HCT116 (cell line): Measurements from ENCODE around the gene POGLUT2. TPM values are rescaled to one million over a fixed set of nuclear protein-coding genes. Genes with fewer than 3 reads are reported as not detected.

Experiments used
- ATAC-seq: fragments of 200-7000 bp; cut with Tn5 transposase; 2 replicates; pipeline ENCODE4 v1.9.1; 2020; ENCODE audit warnings: mild to moderate bottlenecking, moderate library complexity
- BruUV-seq: library from RNA; stranded (reverse); fragments of 400-500 nt; replicated peaks from 2 replicates; lab custom pipeline; 2021; lab: Mats Ljungman, UMichigan
- CTCF ChIA-PET: fragments of 300-600 bp; sonication (Branson Sonifier 250); formaldehyde crosslinking; loops from one replicate; lab custom pipeline; 2021; ENCODE audit warnings: antibody characterized with exemption; lab: Charles Lee
- POLR2A ChIA-PET: fragments of 300-600, 350-600 bp; sonication (Branson Sonifier 250); formaldehyde crosslinking; loops from one replicate; lab custom pipeline; 2021; ENCODE audit warnings: antibody characterized with exemption; lab: Charles Lee
- RAD21 ChIA-PET, 2 experiments: fragments of 300-600 bp; sonication (Branson Sonifier 250); formaldehyde crosslinking; loops; one replicate each; lab custom pipeline; 2023; ENCODE audit warnings: low total read pairs in 2 of 2; ENCODE audit not compliant: uncharacterized antibody in 2 of 2, unreplicated experiment in 2 of 2, low non-redundant PET in 1 of 2; lab: Charles Lee
- DNase-seq: peaks from one replicate; pipeline ENCODE4 v3.0.0-alpha.2; 2010; ENCODE audit warnings: low read depth, low spot score
- H2AFZ ChIP-seq: fragments of 200-600 bp; shearing (Covaris generic), sonication (generic); 2 replicates; pipeline ENCODE4 v1.6.1; 2017; ENCODE audit warnings: low read depth, mixed run types, mixed read lengths, antibody characterized with exemption, low read length; ENCODE audit not compliant: poor library complexity, severe bottlenecking
- H3K27ac ChIP-seq: 2 replicates; pipeline ENCODE4 v1.5.1; 2012; ENCODE audit warnings: low read depth, low read length
- H3K27me3 ChIP-seq: fragments of 200-600 bp; sonication (generic); 2 replicates; pipeline ENCODE4 v1.6.1; 2016; ENCODE audit warnings: mixed run types, low read length, mixed read lengths; ENCODE audit not compliant: insufficient read depth
- H3K36me3 ChIP-seq, 2 experiments: fragments of 200-500 bp in 1 of 2; fragments of 200-600 bp in 1 of 2; sonication (Bioruptor generic) in 1 of 2; sonication (generic) in 1 of 2; 2 replicates each; pipeline versions ENCODE4 v1.5.1 to v1.6.1; 2014 to 2016; ENCODE audit warnings: low read length in 2 of 2, inconsistent platforms in 1 of 2, mixed read lengths in 1 of 2, mixed run types in 1 of 2; ENCODE audit not compliant: insufficient read depth in 2 of 2, control insufficient read depth in 1 of 2
- H3K4me1 ChIP-seq, 2 experiments: fragments of 200-600 bp in 1 of 2; sonication (generic) in 1 of 2; 2 replicates each; pipeline versions ENCODE4 v1.5.1 to v1.6.1; 2012 to 2017; ENCODE audit warnings: low read length in 2 of 2, inconsistent platforms in 1 of 2, mild to moderate bottlenecking in 1 of 2, mixed read lengths in 1 of 2, mixed run types in 1 of 2, moderate library complexity in 1 of 2; ENCODE audit not compliant: insufficient read depth in 2 of 2, control insufficient read depth in 1 of 2
- H3K4me2 ChIP-seq: fragments of 200-600 bp; sonication (generic); 2 replicates; pipeline ENCODE4 v1.6.1; 2017; ENCODE audit warnings: mixed run types, low read length, mixed read lengths
- H3K4me3 ChIP-seq, 2 experiments: fragments of 200-600 bp in 1 of 2; sonication (generic) in 1 of 2; replicated peaks in 1 of 2; 2 replicates each; pipeline ENCODE4 v1.5.1; 2011 to 2016; ENCODE audit warnings: low read length in 2 of 2, control low read depth in 1 of 2, low read depth in 1 of 2, mild to moderate bottlenecking in 1 of 2, mixed read lengths in 1 of 2, mixed run types in 1 of 2
- H3K79me2 ChIP-seq: fragments of 200-600 bp; sonication (generic); 2 replicates; pipeline ENCODE4 v1.6.1; 2017; ENCODE audit warnings: mild to moderate bottlenecking, mixed run types, low read length, moderate library complexity, mixed read lengths; ENCODE audit not compliant: insufficient read depth
- H3K9ac ChIP-seq: fragments of 200-600 bp; sonication (generic); 2 replicates; pipeline ENCODE4 v1.6.1; 2016; ENCODE audit warnings: low read length, mixed read lengths
- H3K9me2 ChIP-seq: fragments of 200-600 bp; sonication (generic), shearing (Covaris generic); 2 replicates; pipeline ENCODE4 v1.6.1; 2017; ENCODE audit warnings: mixed run types, mild to moderate bottlenecking, moderate library complexity; ENCODE audit not compliant: insufficient read depth
- H3K9me3 ChIP-seq, 2 experiments: fragments of 200-500 bp in 1 of 2; fragments of 200-600 bp in 1 of 2; sonication (Bioruptor generic) in 1 of 2; sonication (generic) in 1 of 2; 2 replicates each; pipeline ENCODE4 v1.6.1; 2014 to 2017; ENCODE audit warnings: low read length in 2 of 2, mixed read lengths in 2 of 2, inconsistent platforms in 1 of 2, low read depth in 1 of 2, mild to moderate bottlenecking in 1 of 2, mixed run types in 1 of 2, moderate library complexity in 1 of 2; ENCODE audit not compliant: control insufficient read depth in 1 of 2, insufficient read depth in 1 of 2
- H4K20me1 ChIP-seq: fragments of 200-600 bp; sonication (generic), shearing (Covaris generic); 2 replicates; pipeline ENCODE4 v1.6.1; 2017; ENCODE audit warnings: mixed run types, mild to moderate bottlenecking, moderate library complexity; ENCODE audit not compliant: insufficient read depth
- CBX3 ChIP-seq: IDR thresholded peaks from 2 replicates; pipeline ENCODE4 v1.6.1; 2012; ENCODE audit warnings: low read depth
- CTCF ChIP-seq, 3 experiments: fragments of 200-600 bp in 1 of 3; sonication (generic) in 1 of 3; IDR thresholded peaks in 2 of 3; conservative IDR thresholded peaks in 1 of 3; 2 replicates each; pipeline ENCODE4 v1.5.1; 2012 to 2017; ENCODE audit warnings: low read depth in 2 of 3, low read length in 2 of 3, antibody characterized with exemption in 1 of 3, borderline replicate concordance in 1 of 3, control low read depth in 1 of 3, mild to moderate bottlenecking in 1 of 3, mixed read lengths in 1 of 3, mixed run types in 1 of 3, moderate library complexity in 1 of 3; ENCODE audit not compliant: insufficient read depth in 1 of 3
- EGR1 ChIP-seq: IDR thresholded peaks from 2 replicates; pipeline ENCODE4 v1.6.1; 2012; ENCODE audit warnings: low read depth
- EZH2 ChIP-seq: fragments of 200-600 bp; sonication (generic); IDR thresholded peaks from 2 replicates; pipeline ENCODE4 v1.6.1; 2017; ENCODE audit warnings: antibody characterized with exemption, mixed run types
- EZH2phosphoT487 ChIP-seq: fragments of 200-600 bp; IDR thresholded peaks from 2 replicates; pipeline ENCODE4 v1.6.1; 2018; ENCODE audit warnings: antibody characterized with exemption, borderline replicate concordance
- JUND ChIP-seq: IDR thresholded peaks from 2 replicates; pipeline ENCODE4 v1.6.1; 2012
- MAX ChIP-seq: IDR thresholded peaks from 2 replicates; pipeline ENCODE4 v1.6.1; 2012
- POLR2A ChIP-seq: IDR thresholded peaks from 2 replicates; pipeline ENCODE4 v1.7.0; 2011; ENCODE audit warnings: borderline replicate concordance; ENCODE audit not compliant: insufficient read depth, insufficient read length; ENCODE audit errors: extremely low read depth
- POLR2AphosphoS5 ChIP-seq: IDR thresholded peaks from 2 replicates; pipeline ENCODE4 v1.6.1; 2011; ENCODE audit warnings: mild to moderate bottlenecking, low read depth, low read length, moderate library complexity
- RAD21 ChIP-seq: IDR thresholded peaks from 2 replicates; pipeline ENCODE4 v1.6.1; 2012; ENCODE audit warnings: low read depth, mild to moderate bottlenecking
- REST ChIP-seq: IDR thresholded peaks from 2 replicates; pipeline ENCODE4 v1.6.1; 2012; ENCODE audit warnings: low read depth
- SIN3A ChIP-seq: IDR thresholded peaks from 2 replicates; pipeline ENCODE4 v1.6.1; 2012; ENCODE audit warnings: low read depth
- SRF ChIP-seq: IDR thresholded peaks from 2 replicates; pipeline ENCODE4 v1.6.1; 2012; ENCODE audit warnings: low read depth
- YY1 ChIP-seq: IDR thresholded peaks from 2 replicates; pipeline ENCODE4 v1.6.1; 2011; ENCODE audit warnings: low read length, low read depth, moderate library complexity, mild to moderate bottlenecking; ENCODE audit not compliant: insufficient replicate concordance; ENCODE audit errors: extremely low read depth
- ZBTB33 ChIP-seq: IDR thresholded peaks from 2 replicates; pipeline ENCODE4 v1.6.1; 2011; ENCODE audit warnings: mild to moderate bottlenecking, low read length, moderate library complexity; ENCODE audit not compliant: insufficient replicate concordance; ENCODE audit errors: extremely low read depth
- ZFX ChIP-seq: fragments of 450-650 bp; IDR thresholded peaks from 2 replicates; pipeline ENCODE4 v1.6.1; 2017
- ZNF274 ChIP-seq: fragments of 200-500 bp; sonication (Bioruptor generic); IDR thresholded peaks from 2 replicates; pipeline ENCODE4 v1.6.1; 2014; ENCODE audit warnings: mild to moderate bottlenecking, low read depth, low read length, inconsistent platforms
- intact Hi-C: fragments of 100-400 bp; cut with micrococcal nuclease; formaldehyde crosslinking; loops from 2 replicates; pipeline ENCODE4 v1.10.0; 2022
- total RNA-seq: library from RNA; stranded (reverse); gene quantifications from one replicate; pipeline ENCODE4 v1.2.1, GENCODE V29; 2021; ENCODE audit not compliant: unreplicated experiment

Gene POGLUT2
- total RNA-seq, 1 experiment from 2014 or later, result 4.8 TPM

- TF ChIP-seq POLR2AphosphoS5, result no peak
- TF ChIP-seq, all 23 proteins: peak for 0
Measured at GRCh38 chr13:102758842-102759241, 39.9 kb downstream of the POGLUT2 start (continued).

GRCh38 chr13:102757006-102757405 is 41.8 kb downstream of the POGLUT2 start:
- intact Hi-C loops, result no loop called here
- Histone ChIP-seq H3K27me3 (no peaks in the 10 kb centered on the region), H3K9me2 (no peaks in the 10 kb centered on the region), H3K9ac (no peak overlapping the region), H3K4me3 (no peak overlapping the region), H3K4me1 (no peaks in the 10 kb centered on the region), H3K4me2 (no peak overlapping the region), H4K20me1 (no peaks in the 10 kb centered on the region), H3K9me3 (no peaks in the 10 kb centered on the region), H3K79me2 (no peaks in the 10 kb centered on the region), H2AFZ (no peak overlapping the region), H3K36me3 (no peaks in the 10 kb centered on the region), H3K27ac (no peak overlapping the region)
- DNase-seq, result no peak
- no TSS peak for BruUV-seq
- POLR2A ChIA-PET, result no interaction called here
- CTCF ChIA-PET, result no interaction called here
- no peak for TF ChIP-seq YY1
- no peak for TF ChIP-seq ZFX
- no peak for TF ChIP-seq EGR1
- no peak for TF ChIP-seq POLR2A
- no peak for TF ChIP-seq ZNF274
- TF ChIP-seq JUND, result no peak
- no peak for TF ChIP-seq EZH2phosphoT487
- TF ChIP-seq SIN3A, result no peak
- TF ChIP-seq CTCF (IDR thresholded peaks at IDR 0.05 in 2 of 3, conservative IDR thresholded peaks at IDR 0.05 in 1 of 3; ENCODE audit: borderline replicate concordance in 1 of 3, insufficient read depth in 1 of 3, low read depth in 2 of 3, low read length in 2 of 3), result no peak
- no peak for TF ChIP-seq MAX
- TF ChIP-seq EZH2, result no peak
- TF ChIP-seq REST, result no peak
- no peak for TF ChIP-seq CBX3
- TF ChIP-seq RAD21, result no peak
- TF ChIP-seq ZBTB33, result no peak
- TF ChIP-seq SRF, result no peak
- RAD21 ChIA-PET, result no interaction called here
- no peak for ATAC-seq
